ENCODE results near the gene PISD. TPM values are rescaled to one million over a fixed set of nuclear protein-coding genes. Genes with fewer than 3 reads are reported as not detected.

Gene PISD
- total RNA-seq, 1 donor: 71.6 TPM

DNA sequence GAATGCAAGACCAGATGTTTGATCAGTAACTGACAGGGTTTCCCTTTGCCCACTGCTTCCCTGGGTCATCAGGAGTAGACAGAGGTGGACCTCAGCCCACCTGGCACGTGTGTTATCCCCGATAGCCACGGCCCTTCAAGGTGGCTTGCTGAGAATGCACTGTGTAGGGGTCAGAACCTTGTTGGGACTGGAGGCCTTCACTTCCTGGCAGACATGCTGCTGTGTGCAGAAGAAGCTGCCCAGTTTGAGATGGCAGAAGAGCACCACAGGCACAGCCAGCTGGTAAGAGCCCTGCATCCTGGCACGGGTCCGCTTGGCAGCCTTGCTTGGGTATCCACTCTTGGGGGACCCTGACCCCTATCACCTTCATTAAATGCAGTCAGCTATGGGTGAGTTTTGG lies 83.8 kb downstream of the PISD start:
- no peak for DNase-seq (ENCODE audit: low read depth in 2 of 3, low spot score in 2 of 3)

DNA sequence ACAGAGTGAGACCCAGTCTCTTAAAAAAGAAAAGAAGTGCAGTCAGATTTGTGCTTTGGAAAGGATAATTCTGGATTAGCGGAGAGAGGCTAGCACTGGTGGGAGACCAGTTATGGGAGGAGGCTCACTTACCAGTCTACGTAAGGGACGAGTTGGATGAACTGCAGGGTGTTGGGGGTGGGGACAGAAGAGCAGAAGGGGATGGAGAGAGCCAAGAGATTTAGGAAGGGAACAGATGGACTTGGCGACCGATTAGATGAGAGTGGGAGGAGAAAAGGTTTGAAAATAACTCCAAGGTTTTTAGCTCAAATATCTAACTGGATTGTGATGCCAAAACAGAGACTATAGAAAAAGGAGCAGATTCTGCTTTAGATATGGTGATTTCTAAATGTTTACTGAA lies 84.3 kb downstream of the PISD start:
- DNase-seq (ENCODE audit: low read depth in 2 of 3, low spot score in 2 of 3): no peak

DNA sequence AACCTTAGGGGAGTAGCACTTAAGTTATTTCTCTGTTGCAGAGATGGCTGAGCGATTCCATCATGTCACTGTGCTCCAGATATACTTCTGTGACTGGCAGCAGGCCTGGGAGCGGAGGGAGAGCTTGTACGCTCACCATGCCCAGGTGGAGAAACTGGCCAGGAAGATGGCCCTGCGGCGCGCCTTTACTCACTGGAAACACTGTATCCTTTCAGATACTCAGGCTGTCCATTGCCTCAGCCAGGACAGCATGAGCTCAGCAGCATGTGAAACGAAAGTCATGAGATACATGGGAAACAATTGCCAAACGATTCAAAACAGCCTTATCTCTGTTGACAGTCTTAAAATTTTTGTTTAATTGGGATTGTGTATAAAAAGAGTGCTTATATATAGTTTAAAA lies 86.8 kb downstream of the PISD start:
- no peak for DNase-seq (ENCODE audit: low read depth in 2 of 3, low spot score in 2 of 3)

DNA sequence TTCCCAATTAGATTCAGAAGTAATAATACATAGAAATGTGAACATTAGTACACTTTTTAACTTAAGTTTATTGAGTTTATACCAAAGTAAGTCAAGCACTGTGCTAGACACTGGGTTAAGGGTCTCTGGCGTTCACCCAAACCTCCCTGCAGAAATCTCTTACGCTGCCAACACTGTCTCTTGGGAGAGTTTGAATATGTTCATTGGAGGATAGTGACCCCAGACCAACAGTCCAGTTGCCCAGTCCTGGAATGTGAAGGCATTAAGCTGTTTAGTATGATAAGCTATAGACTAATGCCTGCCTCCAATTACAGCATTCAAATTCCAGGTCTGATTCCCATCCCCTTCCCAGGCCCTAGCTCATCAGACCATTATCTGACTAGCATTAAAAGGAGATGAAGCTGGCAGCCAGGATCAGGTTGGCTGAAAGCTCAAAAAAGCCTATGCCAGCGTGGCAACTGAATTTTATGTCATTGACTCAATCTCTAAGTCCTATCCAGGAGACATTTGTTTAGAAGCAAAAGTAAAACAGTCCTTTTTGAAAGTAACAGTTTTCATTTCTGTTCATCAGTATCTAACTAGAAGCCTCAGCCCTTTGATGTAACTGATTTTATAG lies 87.9 kb downstream of the PISD start:
- DNase-seq (ENCODE audit: low read depth in 2 of 3, low spot score in 2 of 3): no peak

DNA sequence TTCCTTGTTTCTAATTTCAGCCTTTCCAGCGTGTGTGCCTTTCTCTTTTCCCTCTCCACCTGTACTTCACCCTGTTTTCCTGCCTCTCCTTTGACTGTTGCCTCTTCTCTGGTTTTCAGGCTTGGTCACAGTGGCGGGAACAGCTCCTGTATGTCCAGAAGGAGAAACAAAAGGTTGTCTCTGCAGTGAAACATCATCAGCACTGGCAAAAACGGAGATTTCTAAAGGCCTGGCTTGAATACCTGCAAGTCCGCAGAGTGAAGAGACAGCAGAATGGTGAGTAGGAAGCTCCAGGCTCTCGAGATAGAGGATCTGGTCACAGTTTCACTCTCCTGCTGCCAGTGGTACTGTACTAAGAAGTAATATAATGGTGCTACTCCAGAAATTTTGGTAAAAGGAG lies 89.1 kb downstream of the PISD start:
- DNase-seq (ENCODE audit: low read depth in 2 of 3, low spot score in 2 of 3): no peak

DNA sequence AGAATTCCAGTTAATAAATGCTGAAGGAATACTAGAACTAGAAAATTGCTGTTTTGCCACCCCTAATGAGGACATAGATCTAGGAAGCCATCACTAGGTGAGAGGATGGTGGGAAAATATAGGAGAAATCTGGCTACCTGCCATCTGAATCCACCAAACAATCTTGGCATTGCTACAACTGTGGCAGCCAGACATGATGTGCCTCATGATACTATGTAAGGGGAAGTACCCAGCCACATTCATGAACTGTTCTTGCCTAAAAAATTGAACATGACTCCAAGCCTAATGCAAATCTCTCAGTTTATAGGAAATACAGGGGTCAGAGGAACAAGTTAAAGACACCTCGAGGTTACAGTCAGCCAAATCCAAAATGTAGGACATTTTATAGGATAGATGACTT lies 92.9 kb downstream of the PISD start:
- no peak for DNase-seq (ENCODE audit: low read depth in 2 of 3, low spot score in 2 of 3)

Other genes with a start within 250 kb of the PISD start
- 20.2 TPM for gene EIF4ENIF1, start 172.4 kb downstream of the PISD start, total RNA-seq
- gene SFI1, start 165.7 kb downstream of the PISD start, total RNA-seq: 33.4 TPM
- gene PRR14L, start 87.9 kb upstream of the PISD start, total RNA-seq: 18.3 TPM
- 19.7 TPM for gene DEPDC5, start 91.8 kb upstream of the PISD start, total RNA-seq